PC-9 (cell line): ENCODE data around the gene POU2AF1. TPM values are rescaled to one million over a fixed set of nuclear protein-coding genes. Genes with fewer than 3 reads are reported as not detected.

Source experiments
- BruUV-seq: library from RNA; stranded (reverse); fragments of 400-500 nt; replicated peaks from 2 replicates; lab custom pipeline; 2021; lab: Mats Ljungman, UMichigan
- CTCF ChIA-PET: fragments of 300-600 bp; sonication (Branson Sonifier 250); formaldehyde crosslinking; loops from one replicate; lab custom pipeline; 2022; ENCODE audit warnings: antibody characterized with exemption; lab: Charles Lee
- POLR2A ChIA-PET: fragments of 300-600 bp; sonication (Branson Sonifier 250); formaldehyde crosslinking; loops from one replicate; lab custom pipeline; 2022; ENCODE audit warnings: antibody characterized with exemption; ENCODE audit not compliant: unreplicated experiment; lab: Charles Lee
- DNase-seq, 2 experiments: peaks; one replicate each; pipeline versions ENCODE4 v3.0.0 to v3.0.0-alpha.2; 2015 to 2022; ENCODE audit warnings: mixed read lengths in 1 of 2
- H2AFZ ChIP-seq: fragments of 200-600 bp; sonication (generic); 2 replicates; pipeline ENCODE4 v1.8.1; 2017; ENCODE audit warnings: antibody characterized with exemption
- H3F3A ChIP-seq: fragments of 200-600 bp; sonication (generic); 2 replicates; pipeline ENCODE4 v1.8.1; 2017; ENCODE audit warnings: antibody characterized with exemption, mild to moderate bottlenecking, low read depth; ENCODE audit not compliant: insufficient read depth
- H3K27ac ChIP-seq: fragments of 200-600 bp; sonication (generic); 2 replicates; pipeline ENCODE4 v1.6.1; 2016; ENCODE audit warnings: mixed run types
- H3K27me3 ChIP-seq: fragments of 200-600 bp; sonication (generic); 2 replicates; pipeline ENCODE4 v1.6.1; 2016; ENCODE audit warnings: low read depth, mixed run types; ENCODE audit not compliant: insufficient read depth
- H3K36me3 ChIP-seq: fragments of 200-600 bp; sonication (generic); 2 replicates; pipeline ENCODE4 v1.6.1; 2016; ENCODE audit warnings: low read depth, mixed run types
- H3K4me1 ChIP-seq: fragments of 200-600 bp; sonication (generic); replicated peaks from 2 replicates; pipeline ENCODE4 v1.6.1; 2016; ENCODE audit warnings: mixed run types; ENCODE audit not compliant: insufficient read depth
- H3K4me2 ChIP-seq: fragments of 200-600 bp; sonication (generic); 2 replicates; pipeline ENCODE4 v1.6.1; 2017; ENCODE audit warnings: mixed run types
- H3K4me3 ChIP-seq: fragments of 200-600 bp; sonication (generic); 2 replicates; pipeline ENCODE4 v1.6.1; 2016; ENCODE audit warnings: mixed run types
- H3K79me2 ChIP-seq: fragments of 200-600 bp; sonication (generic); 2 replicates; pipeline ENCODE4 v1.6.1; 2017; ENCODE audit warnings: low read depth, mixed run types
- H3K9me2 ChIP-seq: fragments of 200-600 bp; sonication (generic); 2 replicates; pipeline ENCODE4 v1.8.1; 2017; ENCODE audit warnings: mild to moderate bottlenecking; ENCODE audit not compliant: insufficient read depth
- H3K9me3 ChIP-seq: fragments of 200-600 bp; sonication (generic); 2 replicates; pipeline ENCODE4 v1.8.1; 2016; ENCODE audit warnings: low read depth; ENCODE audit not compliant: insufficient read depth
- H4K20me1 ChIP-seq: fragments of 200-600 bp; sonication (generic); 2 replicates; pipeline ENCODE4 v1.8.1; 2017; ENCODE audit not compliant: insufficient read depth
- EZH2 ChIP-seq: fragments of 200-600 bp; sonication (generic); IDR thresholded peaks from 2 replicates; pipeline ENCODE4 v1.8.0; 2017; ENCODE audit warnings: antibody characterized with exemption, low read depth
- intact Hi-C: fragments of 100-400 bp; cut with micrococcal nuclease; formaldehyde crosslinking; loops from one replicate; pipeline ENCODE4 v1.10.0; 2022; ENCODE audit not compliant: unreplicated experiment
- total RNA-seq: library from RNA; stranded (reverse); gene quantifications from 2 replicates; pipeline ENCODE4 v1.2.3, GENCODE V29; 2021
- TF ChIP-seq, protein P1 (sequence below): fragments of 200-600 bp; sonication (generic); conservative IDR thresholded peaks from 2 replicates; pipeline ENCODE4 v1.6.1; 2017; ENCODE audit warnings: mixed run types, antibody characterized with exemption, mild to moderate bottlenecking, moderate library complexity

POU2AF1 gene
- total RNA-seq, 1 experiment from 2014 or later = 0.37 TPM

DNA sequence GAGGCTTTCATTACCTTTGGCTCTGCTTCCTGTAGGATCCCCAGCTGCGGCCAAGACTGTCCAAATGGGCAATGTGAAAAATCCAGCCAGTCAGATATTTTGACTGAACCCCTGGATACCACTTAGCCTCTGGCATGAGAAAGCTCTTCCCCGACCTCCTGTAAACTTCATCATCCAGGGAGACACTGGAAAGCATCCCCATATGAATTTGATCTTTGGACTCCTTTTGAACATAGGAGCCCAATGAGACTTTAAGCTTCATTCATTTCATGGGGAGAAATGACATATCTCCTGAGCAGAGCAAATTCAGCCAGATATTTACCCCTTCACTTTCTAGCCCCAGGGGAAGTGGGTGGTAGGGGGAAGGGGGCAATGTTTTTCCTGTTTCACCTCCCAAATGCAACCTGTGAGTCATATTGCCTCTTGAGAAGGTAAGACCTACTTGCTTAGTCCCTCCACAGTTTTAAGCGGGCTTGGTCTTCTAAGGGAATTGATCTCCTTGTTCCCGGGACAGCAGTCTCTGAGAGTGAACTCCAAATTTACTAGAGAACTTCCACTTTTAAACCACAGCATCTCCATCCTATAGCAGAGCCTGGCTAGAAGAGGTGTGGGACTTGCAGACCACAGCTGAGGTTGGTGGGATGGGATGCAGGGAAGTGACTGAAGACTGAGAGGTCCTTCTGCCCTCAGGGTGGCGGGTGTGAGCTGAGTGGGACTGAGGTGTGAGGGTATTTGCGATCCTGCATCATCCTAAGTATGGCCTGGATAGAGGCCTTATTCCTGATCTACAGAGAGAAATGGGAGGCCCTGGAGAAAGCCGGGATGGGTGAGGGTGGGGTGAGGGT, 20.3 kb upstream of the POU2AF1 start:
- Histone ChIP-seq H3K9me2 (no peaks in the 10 kb centered on the region), H3K9me3 (no peaks in the 10 kb centered on the region; the same call in 1 of the 2 replicates), H3K4me1 (no peaks in the 10 kb centered on the region; the same call in 1 of the 2 replicates), H3K36me3 (no peaks in the 10 kb centered on the region), H3K4me3 (no peak overlapping the region), H2AFZ (no peak overlapping the region), H3K4me2 (no peak overlapping the region), H3K27me3 (no peaks in the 10 kb centered on the region), H3K79me2 (no peaks in the 10 kb centered on the region), H4K20me1 (no peaks in the 10 kb centered on the region), H3K27ac (no peak overlapping the region), H3F3A (no peaks in the 10 kb centered on the region)
- POLR2A ChIA-PET = no interaction called here
- intact Hi-C loops = no loop called here
- CTCF ChIA-PET = no interaction called here
- no TSS peak for BruUV-seq
- TF ChIP-seq EZH2 = no peak
- TF ChIP-seq, protein P1, sequence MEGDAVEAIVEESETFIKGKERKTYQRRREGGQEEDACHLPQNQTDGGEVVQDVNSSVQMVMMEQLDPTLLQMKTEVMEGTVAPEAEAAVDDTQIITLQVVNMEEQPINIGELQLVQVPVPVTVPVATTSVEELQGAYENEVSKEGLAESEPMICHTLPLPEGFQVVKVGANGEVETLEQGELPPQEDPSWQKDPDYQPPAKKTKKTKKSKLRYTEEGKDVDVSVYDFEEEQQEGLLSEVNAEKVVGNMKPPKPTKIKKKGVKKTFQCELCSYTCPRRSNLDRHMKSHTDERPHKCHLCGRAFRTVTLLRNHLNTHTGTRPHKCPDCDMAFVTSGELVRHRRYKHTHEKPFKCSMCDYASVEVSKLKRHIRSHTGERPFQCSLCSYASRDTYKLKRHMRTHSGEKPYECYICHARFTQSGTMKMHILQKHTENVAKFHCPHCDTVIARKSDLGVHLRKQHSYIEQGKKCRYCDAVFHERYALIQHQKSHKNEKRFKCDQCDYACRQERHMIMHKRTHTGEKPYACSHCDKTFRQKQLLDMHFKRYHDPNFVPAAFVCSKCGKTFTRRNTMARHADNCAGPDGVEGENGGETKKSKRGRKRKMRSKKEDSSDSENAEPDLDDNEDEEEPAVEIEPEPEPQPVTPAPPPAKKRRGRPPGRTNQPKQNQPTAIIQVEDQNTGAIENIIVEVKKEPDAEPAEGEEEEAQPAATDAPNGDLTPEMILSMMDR = no peak
- no peak for DNase-seq

DNA sequence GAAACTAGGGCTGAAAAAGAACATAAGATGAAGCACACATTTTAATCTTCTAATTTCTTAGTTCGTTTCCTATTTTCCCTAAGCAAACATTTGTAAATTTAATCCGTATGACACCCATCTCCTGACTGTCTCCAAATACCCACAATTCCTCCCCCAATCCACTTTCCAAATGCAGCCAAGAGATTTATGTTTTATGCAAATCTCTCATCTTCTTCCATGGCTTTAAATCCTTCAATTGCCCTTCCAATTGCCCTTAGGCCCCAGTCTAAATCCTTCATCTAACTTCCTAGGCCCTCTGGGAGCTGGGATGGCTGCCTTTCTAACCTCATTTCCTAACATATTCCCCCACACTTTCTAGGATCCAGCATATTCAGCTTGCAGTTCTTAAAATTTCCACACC, 18.0 kb upstream of the POU2AF1 start:
- no peaks in the 10 kb centered on the region for H4K20me1 ChIP-seq
- ChIA-PET CTCF (no interaction called here), POLR2A (no interaction called here)
- no peaks in the 10 kb centered on the region for H3K27me3 ChIP-seq
- H3K9me2 ChIP-seq = no peaks in the 10 kb centered on the region
- no peaks in the 10 kb centered on the region for H3K79me2 ChIP-seq
- BruUV-seq = no TSS peak
- no peak overlapping the region for H3K4me3 ChIP-seq
- H3K9me3 ChIP-seq = no peaks in the 10 kb centered on the region
- H3K4me2 ChIP-seq = no peak overlapping the region
- no peak overlapping the region for H3K27ac ChIP-seq
- no peak overlapping the region for H2AFZ ChIP-seq
- no peak for TF ChIP-seq EZH2
- TF ChIP-seq, protein P1 = no peak
- H3K4me1 ChIP-seq = peaks cover 3% of the 10 kb centered on the region; the same call in 1 of the 2 replicates
- intact Hi-C loops = no loop called here
- no peaks in the 10 kb centered on the region for H3K36me3 ChIP-seq
- H3F3A ChIP-seq = 0 out of 2 replicates have a peak, but pooled peaks cover 4% of the 10 kb centered on the region
- DNase-seq = no peak

DNA sequence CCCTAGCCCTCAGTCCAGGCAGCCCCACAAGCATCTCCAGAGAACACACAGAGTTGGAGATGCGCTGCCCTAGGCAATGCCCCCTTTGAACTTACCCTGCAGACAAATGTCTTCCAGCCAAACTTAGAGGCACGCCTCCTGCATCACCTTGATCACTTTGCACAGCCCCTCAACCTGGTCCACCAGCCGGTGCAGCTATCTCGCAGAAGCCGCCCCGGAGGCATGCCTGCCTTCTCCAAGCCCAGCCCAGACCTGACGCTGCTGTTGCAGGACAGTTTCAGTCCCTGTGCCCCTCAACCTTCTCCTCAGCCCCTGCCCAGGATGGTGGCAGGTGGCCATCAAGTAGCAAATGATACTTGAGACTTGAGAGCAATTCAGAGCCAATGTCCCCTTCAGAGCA, 16.7 kb upstream of the POU2AF1 start:
- H3K4me2 ChIP-seq = no peak overlapping the region
- peaks cover 3% of the 10 kb centered on the region; the same call in 1 of the 2 replicates for H3K4me1 ChIP-seq
- ChIA-PET POLR2A (no interaction called here), CTCF (no interaction called here)
- H3K27ac ChIP-seq = no peak overlapping the region
- no peaks in the 10 kb centered on the region for H3K27me3 ChIP-seq
- BruUV-seq = no TSS peak
- TF ChIP-seq, protein P1 = no peak
- no peak for TF ChIP-seq EZH2
- H3K4me3 ChIP-seq = no peak overlapping the region
- no peak overlapping the region for H2AFZ ChIP-seq
- intact Hi-C loops = no loop called here
- H4K20me1 ChIP-seq = no peaks in the 10 kb centered on the region
- no peaks in the 10 kb centered on the region for H3K79me2 ChIP-seq
- H3K36me3 ChIP-seq = no peaks in the 10 kb centered on the region
- no peaks in the 10 kb centered on the region for H3K9me3 ChIP-seq
- no peaks in the 10 kb centered on the region for H3K9me2 ChIP-seq
- no peak for DNase-seq
- H3F3A ChIP-seq = 0 out of 2 replicates have a peak, but pooled peaks cover 4% of the 10 kb centered on the region
